GM21723 (cell line): ENCODE data around the gene MYLK.

Experiments
- ATAC-seq: cut with Tn5 transposase; IDR thresholded peaks from one replicate; pipeline ENCODE4 v1.9.1; 2021; ENCODE audit warnings: mild to moderate bottlenecking, moderate library complexity; ENCODE audit not compliant: unreplicated experiment

Gene MYLK

GRCh38 chr3:123793425-123793824 is 90.7 kb downstream of the MYLK start:
- ATAC-seq, result no peak

GRCh38 chr3:123792473-123793201 is 91.5 kb downstream of the MYLK start:
- no peak for ATAC-seq

- ATAC-seq, result no peak
These were observed 92.2 kb downstream of the MYLK start for GRCh38 chr3:123791898-123792297.

GRCh38 chr3:123791417-123791816 is 92.7 kb downstream of the MYLK start:
- no peak for ATAC-seq

- no peak for ATAC-seq
These were observed 93.1 kb downstream of the MYLK start for GRCh38 chr3:123791073-123791370.

- ATAC-seq, result no peak
These were observed 93.7 kb downstream of the MYLK start for GRCh38 chr3:123790254-123791072.

GRCh38 chr3:123789760-123790159 is 94.4 kb downstream of the MYLK start:
- no peak for ATAC-seq

- no peak for ATAC-seq
These were observed 95.0 kb downstream of the MYLK start for GRCh38 chr3:123789160-123789559.

- ATAC-seq, result no peak
These were observed 95.4 kb downstream of the MYLK start for GRCh38 chr3:123788710-123789109.

GRCh38 chr3:123787133-123787532 is 97.0 kb downstream of the MYLK start:
- no peak for ATAC-seq

GRCh38 chr3:123785602-123786001 is 98.5 kb downstream of the MYLK start:
- ATAC-seq, result no peak

GRCh38 chr3:123783811-123784210 is 100.3 kb downstream of the MYLK start:
- ATAC-seq, result no peak

GRCh38 chr3:123783050-123783689 is 101.0 kb downstream of the MYLK start:
- no peak for ATAC-seq

- no peak for ATAC-seq
These were observed 101.6 kb downstream of the MYLK start for GRCh38 chr3:123782488-123782887.

- ATAC-seq, result no peak
These were observed 102.4 kb downstream of the MYLK start for GRCh38 chr3:123781571-123782275.

- ATAC-seq, result no peak
These were observed 103.0 kb downstream of the MYLK start for GRCh38 chr3:123781138-123781537.

- ATAC-seq, result no peak
These were observed 103.5 kb downstream of the MYLK start for GRCh38 chr3:123780656-123781055.

- ATAC-seq, result no peak
These were observed 104.4 kb downstream of the MYLK start for GRCh38 chr3:123779655-123780231.

- no peak for ATAC-seq
These were observed 105.0 kb downstream of the MYLK start for GRCh38 chr3:123778991-123779622.

- ATAC-seq, result no peak
These were observed 105.6 kb downstream of the MYLK start for GRCh38 chr3:123778525-123778924.
